Measurements from ENCODE around the gene VGLL4. TPM values are rescaled to one million over a fixed set of nuclear protein-coding genes. Genes with fewer than 3 reads are reported as not detected.

The VGLL4 gene
- total RNA-seq, 3 donors from 2014 or later = 42.5 to 51.3 (median 46.4) TPM

- DNase-seq (peak in 1 of 3 donors; percentile 17), ATAC-seq (no peak)
- TF ChIP-seq, protein P1, sequence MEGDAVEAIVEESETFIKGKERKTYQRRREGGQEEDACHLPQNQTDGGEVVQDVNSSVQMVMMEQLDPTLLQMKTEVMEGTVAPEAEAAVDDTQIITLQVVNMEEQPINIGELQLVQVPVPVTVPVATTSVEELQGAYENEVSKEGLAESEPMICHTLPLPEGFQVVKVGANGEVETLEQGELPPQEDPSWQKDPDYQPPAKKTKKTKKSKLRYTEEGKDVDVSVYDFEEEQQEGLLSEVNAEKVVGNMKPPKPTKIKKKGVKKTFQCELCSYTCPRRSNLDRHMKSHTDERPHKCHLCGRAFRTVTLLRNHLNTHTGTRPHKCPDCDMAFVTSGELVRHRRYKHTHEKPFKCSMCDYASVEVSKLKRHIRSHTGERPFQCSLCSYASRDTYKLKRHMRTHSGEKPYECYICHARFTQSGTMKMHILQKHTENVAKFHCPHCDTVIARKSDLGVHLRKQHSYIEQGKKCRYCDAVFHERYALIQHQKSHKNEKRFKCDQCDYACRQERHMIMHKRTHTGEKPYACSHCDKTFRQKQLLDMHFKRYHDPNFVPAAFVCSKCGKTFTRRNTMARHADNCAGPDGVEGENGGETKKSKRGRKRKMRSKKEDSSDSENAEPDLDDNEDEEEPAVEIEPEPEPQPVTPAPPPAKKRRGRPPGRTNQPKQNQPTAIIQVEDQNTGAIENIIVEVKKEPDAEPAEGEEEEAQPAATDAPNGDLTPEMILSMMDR (IDR thresholded peaks at IDR 0.05) = no peak
- intact Hi-C loops (cut with DNase I, micrococcal nuclease) = no loop called here
- Histone ChIP-seq H3K36me3 (ENCODE audit: low read depth) (no peaks in the 10 kb centered on the region), H3K4me1 (ENCODE audit: low read depth) (peaks cover 10% of the 10 kb centered on the region), H3K9me3 (no peaks in the 10 kb centered on the region), H3K4me3 (no peak overlapping the region)
Measured at GRCh38 chr3:11558002-11558401, 85.7 kb downstream of the VGLL4 start.

GRCh38 chr3:11556851-11557644 is 86.7 kb downstream of the VGLL4 start:
- TF ChIP-seq, protein P1 (IDR thresholded peaks at IDR 0.05) = no peak
- Histone ChIP-seq H3K4me3 (no peak overlapping the region), H3K36me3 (ENCODE audit: low read depth) (no peaks in the 10 kb centered on the region), H3K9me3 (no peaks in the 10 kb centered on the region), H3K4me1 (ENCODE audit: low read depth) (peaks cover 10% of the 10 kb centered on the region)
- ATAC-seq (peak; percentile 37), DNase-seq (peak in 1 of 3 donors; percentile 27)
- intact Hi-C loops (cut with DNase I, micrococcal nuclease) = no loop called here

DNA sequence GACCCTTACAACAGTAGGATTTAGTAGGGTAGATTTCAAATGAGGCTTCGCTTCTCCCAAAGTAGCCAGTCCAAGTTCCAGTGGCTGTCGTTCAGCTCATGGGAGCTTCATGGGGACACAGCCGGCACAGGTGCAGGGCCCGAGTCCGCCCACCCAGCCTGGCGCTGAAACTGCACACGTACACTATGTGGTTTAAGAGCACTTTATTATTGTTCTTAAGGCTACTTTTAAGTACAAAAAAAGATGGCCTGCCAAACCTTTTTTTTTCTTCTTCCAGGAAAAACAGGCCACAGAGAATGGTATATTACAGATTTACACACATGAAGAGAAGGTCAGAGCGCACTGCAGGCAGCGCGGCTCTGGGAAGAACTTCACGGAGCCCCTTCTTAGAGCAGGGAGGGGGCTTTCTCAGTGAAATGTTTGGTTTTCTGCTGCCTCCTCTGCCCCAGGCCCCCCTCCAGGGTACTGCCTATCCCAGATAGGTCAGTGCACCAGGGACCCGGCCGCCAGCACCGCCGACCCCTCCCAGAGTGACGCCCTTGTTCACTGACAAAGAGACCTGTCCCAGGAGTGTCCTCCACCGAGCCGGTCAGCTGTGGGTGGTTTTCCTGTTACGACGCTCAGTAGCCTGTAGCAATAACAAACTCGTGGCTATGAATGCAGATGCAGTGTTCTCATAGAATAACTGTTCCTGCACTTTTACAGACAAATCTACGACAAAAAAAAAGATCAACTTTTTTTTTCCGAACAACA is 87.7 kb downstream of the VGLL4 start:
- ATAC-seq = no peak
- H3K4me3 ChIP-seq = no peak overlapping the region
- peaks cover 10% of the 10 kb centered on the region for H3K4me1 ChIP-seq (ENCODE audit: low read depth)
- peak in 1 of 3 donors; percentile 31 for DNase-seq
- H3K9me3 ChIP-seq = no peaks in the 10 kb centered on the region
- TF ChIP-seq, protein P1 (IDR thresholded peaks at IDR 0.05) = no peak
- no peaks in the 10 kb centered on the region for H3K36me3 ChIP-seq (ENCODE audit: low read depth)
- intact Hi-C loops (cut with DNase I, micrococcal nuclease) = no loop called here

DNA sequence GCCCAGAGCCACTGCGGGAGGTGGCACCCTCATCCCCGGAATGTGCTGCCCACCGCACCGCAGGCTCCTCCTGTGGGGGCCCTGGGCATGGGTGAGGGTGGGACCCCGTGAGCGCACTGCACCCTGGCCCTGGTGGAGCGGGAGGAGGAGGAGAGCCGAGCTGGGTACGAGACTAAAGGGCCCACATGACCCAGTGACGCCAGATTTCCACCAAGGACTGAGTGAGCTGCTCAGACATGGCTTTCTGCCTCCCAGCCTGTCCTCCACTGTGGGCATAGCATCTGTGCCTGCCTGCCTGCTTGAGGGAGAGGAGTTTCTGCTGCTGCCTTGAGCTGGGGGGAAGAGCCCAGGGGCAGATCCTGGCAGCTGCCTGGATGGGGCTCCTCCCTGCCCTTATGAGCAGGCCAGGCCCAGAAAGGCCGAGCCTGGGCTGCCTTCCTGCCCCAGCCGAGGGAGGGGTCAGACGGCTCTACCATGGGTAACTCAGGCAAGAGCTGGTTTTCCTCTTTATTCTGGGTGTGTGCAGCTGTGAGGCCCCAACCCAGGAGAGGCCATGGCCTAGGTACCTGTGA is 88.4 kb downstream of the VGLL4 start:
- Histone ChIP-seq H3K4me3 (no peak overlapping the region), H3K36me3 (ENCODE audit: low read depth) (no peaks in the 10 kb centered on the region), H3K4me1 (ENCODE audit: low read depth) (peaks cover 10% of the 10 kb centered on the region), H3K9me3 (no peaks in the 10 kb centered on the region)
- peak in 1 of 3 donors; percentile 24 for DNase-seq
- intact Hi-C loops (cut with DNase I, micrococcal nuclease) = no loop called here
- no peak for ATAC-seq
- TF ChIP-seq, protein P1 (IDR thresholded peaks at IDR 0.05) = no peak

GRCh38 chr3:11554666-11555065 is 89.0 kb downstream of the VGLL4 start:
- peak in 1 of 3 donors; percentile 21 for DNase-seq
- H3K4me1 ChIP-seq (ENCODE audit: low read depth) = peaks cover 10% of the 10 kb centered on the region
- intact Hi-C loops (cut with DNase I, micrococcal nuclease) = no loop called here

More at GRCh38 chr3:11554666-11555065, 89.0 kb downstream of the VGLL4 start:
- no peaks in the 10 kb centered on the region for H3K36me3 ChIP-seq (ENCODE audit: low read depth)
- no peaks in the 10 kb centered on the region for H3K9me3 ChIP-seq
- TF ChIP-seq, protein P1 (IDR thresholded peaks at IDR 0.05) = no peak
- no peak overlapping the region for H3K4me3 ChIP-seq
- ATAC-seq = no peak
